ENCODE results near the gene RBBP6.

GRCh38 chr16:24499193-24499814 lies 40.1 kb upstream of the RBBP6 start:
- peak; percentile 82 for TF ChIP-seq CTCF (IDR thresholded peaks at IDR 0.05)
- no peak for TF ChIP-seq EZH2 (IDR thresholded peaks at IDR 0.05)
- no peak for TF ChIP-seq EZH2phosphoT487 (IDR thresholded peaks at IDR 0.05)
